Tibial nerve (tissue), 4 donors: ENCODE measurements around the gene C1QTNF12.

ENCODE experiments used
- EP300 ChIP-seq, 2 donors: sonication (generic); formaldehyde crosslinking; IDR thresholded peaks; one replicate each; pipeline ENCODE4 v1.6.1; 2017; ENCODE audit warnings: antibody characterized with exemption in 2 of 2, mild to moderate bottlenecking in 1 of 2
- TF ChIP-seq, protein P1 (sequence below), 5 experiments: fragments of 200-600 bp in 3 of 5; fragments of 450-650 bp in 2 of 5; sonication (generic) in 3 of 5; IDR thresholded peaks; one replicate each; pipeline ENCODE4 v1.5.1; 2016 to 2019; ENCODE audit warnings: antibody characterized with exemption in 5 of 5, mild to moderate bottlenecking in 3 of 5, moderate library complexity in 2 of 5

DNA sequence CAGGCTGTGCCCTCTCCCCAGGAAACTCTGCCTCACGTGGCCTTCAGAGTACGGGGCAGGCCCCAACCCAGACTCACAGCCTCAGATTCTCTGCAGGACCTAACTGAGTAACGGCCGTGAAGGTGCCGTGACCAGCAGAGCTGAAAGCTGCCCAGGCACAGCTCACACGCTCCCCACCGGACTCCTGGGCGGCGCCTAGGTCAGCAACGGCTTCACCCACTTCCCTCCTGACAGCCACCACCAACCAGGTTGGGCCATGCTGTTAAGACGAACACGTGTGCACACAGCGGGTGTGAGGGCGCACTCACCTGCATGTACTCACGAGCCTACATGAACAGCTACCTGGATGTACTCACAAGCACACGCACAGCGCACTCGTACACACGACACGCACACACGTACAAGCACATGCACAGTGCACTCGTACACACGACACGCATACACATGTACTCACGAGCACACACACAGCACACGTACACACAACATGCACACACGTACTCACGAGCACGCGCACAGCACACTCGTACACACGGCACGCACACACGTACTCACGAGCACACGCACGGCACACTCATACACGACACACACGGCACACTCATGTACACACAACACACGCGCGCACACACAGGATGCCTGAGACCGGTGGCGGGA is 23.8 kb downstream of the C1QTNF12 start:
- TF ChIP-seq, protein P1, sequence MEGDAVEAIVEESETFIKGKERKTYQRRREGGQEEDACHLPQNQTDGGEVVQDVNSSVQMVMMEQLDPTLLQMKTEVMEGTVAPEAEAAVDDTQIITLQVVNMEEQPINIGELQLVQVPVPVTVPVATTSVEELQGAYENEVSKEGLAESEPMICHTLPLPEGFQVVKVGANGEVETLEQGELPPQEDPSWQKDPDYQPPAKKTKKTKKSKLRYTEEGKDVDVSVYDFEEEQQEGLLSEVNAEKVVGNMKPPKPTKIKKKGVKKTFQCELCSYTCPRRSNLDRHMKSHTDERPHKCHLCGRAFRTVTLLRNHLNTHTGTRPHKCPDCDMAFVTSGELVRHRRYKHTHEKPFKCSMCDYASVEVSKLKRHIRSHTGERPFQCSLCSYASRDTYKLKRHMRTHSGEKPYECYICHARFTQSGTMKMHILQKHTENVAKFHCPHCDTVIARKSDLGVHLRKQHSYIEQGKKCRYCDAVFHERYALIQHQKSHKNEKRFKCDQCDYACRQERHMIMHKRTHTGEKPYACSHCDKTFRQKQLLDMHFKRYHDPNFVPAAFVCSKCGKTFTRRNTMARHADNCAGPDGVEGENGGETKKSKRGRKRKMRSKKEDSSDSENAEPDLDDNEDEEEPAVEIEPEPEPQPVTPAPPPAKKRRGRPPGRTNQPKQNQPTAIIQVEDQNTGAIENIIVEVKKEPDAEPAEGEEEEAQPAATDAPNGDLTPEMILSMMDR (IDR thresholded peaks at IDR 0.05): no peak
- no peak for TF ChIP-seq EP300 (IDR thresholded peaks at IDR 0.05)
